GM19328 (cell line): ENCODE data around the gene NCAM1.
"Not testable (repeated sequence)": the region's sequence is repeated elsewhere in the genome, so short reads cannot be mapped to it uniquely, and the experiment has no call there.

Source experiments
- ATAC-seq: cut with Tn5 transposase; IDR thresholded peaks from one replicate; pipeline ENCODE4 v1.9.1; 2021; ENCODE audit warnings: mild to moderate bottlenecking, moderate library complexity; ENCODE audit not compliant: unreplicated experiment

NCAM1 gene

GRCh38 chr11:113018913-113019312 is 57.7 kb downstream of the NCAM1 start:
- ATAC-seq: no peak

GRCh38 chr11:113019711-113020110 is 58.5 kb downstream of the NCAM1 start:
- no peak for ATAC-seq

GRCh38 chr11:113021111-113021510 is 59.9 kb downstream of the NCAM1 start:
- no peak for ATAC-seq

GRCh38 chr11:113022262-113022661 is 61.0 kb downstream of the NCAM1 start:
- ATAC-seq: no peak

GRCh38 chr11:113023228-113023627 is 62.0 kb downstream of the NCAM1 start:
- ATAC-seq: no peak

GRCh38 chr11:113023986-113024385 is 62.8 kb downstream of the NCAM1 start:
- ATAC-seq: no peak

- ATAC-seq: no peak
These were observed 65.6 kb downstream of the NCAM1 start for GRCh38 chr11:113026778-113027177.

GRCh38 chr11:113034576-113034975 is 73.4 kb downstream of the NCAM1 start:
- ATAC-seq: no peak

- no peak for ATAC-seq
These were observed 74.5 kb downstream of the NCAM1 start for GRCh38 chr11:113035708-113036107.

- no peak for ATAC-seq
These were observed 82.5 kb downstream of the NCAM1 start for GRCh38 chr11:113043698-113044097.

- no peak for ATAC-seq
These were observed 83.9 kb downstream of the NCAM1 start for GRCh38 chr11:113045146-113045545.

GRCh38 chr11:113046866-113047265 is 85.6 kb downstream of the NCAM1 start:
- ATAC-seq: no peak

GRCh38 chr11:113048820-113049768 is 87.9 kb downstream of the NCAM1 start:
- ATAC-seq: no peak

- not testable (repeated sequence) for ATAC-seq
These were observed 91.8 kb downstream of the NCAM1 start for GRCh38 chr11:113053042-113053441.

- ATAC-seq: no peak
These were observed 95.8 kb downstream of the NCAM1 start for GRCh38 chr11:113057038-113057437.

- no peak for ATAC-seq
These were observed 98.3 kb downstream of the NCAM1 start for GRCh38 chr11:113059548-113059947.

GRCh38 chr11:113065330-113065729 is 104.1 kb downstream of the NCAM1 start:
- no peak for ATAC-seq

- ATAC-seq: no peak
These were observed 111.1 kb downstream of the NCAM1 start for GRCh38 chr11:113072237-113072858.

GRCh38 chr11:113073290-113073953 is 112.2 kb downstream of the NCAM1 start:
- no peak for ATAC-seq

GRCh38 chr11:113075586-113076095 is 114.4 kb downstream of the NCAM1 start:
- ATAC-seq: no peak

- ATAC-seq: no peak
These were observed 116.2 kb downstream of the NCAM1 start for GRCh38 chr11:113077379-113077778.
